ENCODE data around the gene NCKIPSD.

GRCh38 chr3:48628277-48629017 lies 57.3 kb downstream of the NCKIPSD start:
- TF ChIP-seq CTCF (IDR thresholded peaks at IDR 0.05) (no peak), SMC3 (IDR thresholded peaks at IDR 0.05; ENCODE audit: low read depth, low read length) (no peak), USF1 (IDR thresholded peaks at IDR 0.05; ENCODE audit: borderline replicate concordance, low read depth) (no peak), USF2 (IDR thresholded peaks at IDR 0.05; ENCODE audit: borderline replicate concordance, low read depth, low read length) (no peak)
